ENCODE results near the gene MAPK14. TPM values are rescaled to one million over a fixed set of nuclear protein-coding genes. Genes with fewer than 3 reads are reported as not detected.

Gene MAPK14
- total and polyA plus RNA-seq, 9 of the 15 experiments (the other 6 are each of a cell fraction or from before 2014, with no cell fraction given), result 8.8 to 62.7 (median 35.5) TPM

GRCh38 chr6:36050305-36050704, 22.7 kb downstream of the MAPK14 start:
- CTCF ChIA-PET (ENCODE audit: low intra/inter-chr PET ratio), result no interaction called here
- in situ Hi-C loops (cut with MboI) (no loop called here), intact Hi-C loops (cut with micrococcal nuclease) (no loop called here)
- Histone ChIP-seq H3K36me3 (ENCODE audit: control insufficient read depth, insufficient read depth, low read length) (peaks cover 25% of the 10 kb centered on the region; the same call in 2 of the 3 replicates), H3K79me2 (ENCODE audit: control insufficient read depth, insufficient read depth, low read length) (peaks cover 50% of the 10 kb centered on the region), H3K4me3 (no peak overlapping the region), H3K9ac (ENCODE audit: insufficient read depth in 1 of 2, low read depth in 2 of 2, low read length in 2 of 2) (no peak overlapping the region), H3K9me1 (ENCODE audit: control insufficient read depth, insufficient read depth, low read length) (no peaks in the 10 kb centered on the region), H3K9me3 (replicated peaks; ENCODE audit: control insufficient read depth, insufficient read depth, low read depth, low read length) (no peaks in the 10 kb centered on the region), H3K27ac (ENCODE audit: extremely low read depth, low read depth, low read length) (no peak overlapping the region), H3K27me3 (ENCODE audit: control insufficient read depth in 2 of 2, insufficient read depth in 2 of 2, low read length in 2 of 2) (no peaks in the 10 kb centered on the region), H4K20me1 (replicated peaks; ENCODE audit: control insufficient read depth, insufficient read depth, low read length) (peaks cover 14% of the 10 kb centered on the region; the same call in 1 of the 2 replicates), H3K4me1 (replicated peaks in 1 of 2; ENCODE audit: control insufficient read depth in 2 of 2, insufficient read depth in 2 of 2, low read length in 2 of 2) (peaks cover 0 to 9% of the 10 kb centered on the region in 2 experiments; a peak in 1 of 5 replicates), H3K4me2 (ENCODE audit: insufficient read depth, low read length) (no peak overlapping the region), H2AFZ (ENCODE audit: low read depth, low read length) (no peak overlapping the region)
- no peak for DNase-seq (ENCODE audit: extremely low read depth in 1 of 4, low spot score in 3 of 4)
- 46% methylated on average over 1 of the region's 1 CpG for WGBS (ENCODE audit: insufficient coverage, low coverage, missing lambda C conversion rate)
- POLR2A ChIA-PET, result no interaction called here
- no TSS peak for BruUV-seq (replicated peaks)
- FAIRE-seq, result no peak
- ATAC-seq, result peak; percentile 40; the same call in 1 of the 3 replicates
- TF ChIP-seq BACH1 (tag; IDR thresholded peaks at IDR 0.05) (no peak), MXD1 (CRISPR knock-in tag; IDR thresholded peaks at IDR 0.05; ENCODE audit: borderline replicate concordance, poor library complexity, severe bottlenecking) (no peak), SP2 (IDR thresholded peaks at IDR 0.05; ENCODE audit: extremely low read depth, low read depth, low read length, poor library complexity, severe bottlenecking) (no peak), HNRNPLL (IDR thresholded peaks at IDR 0.05; ENCODE audit: low read depth, low read length, poor library complexity, severe bottlenecking) (no peak), ZNF445 (CRISPR knock-in tag; IDR thresholded peaks at IDR 0.05; ENCODE audit: low read depth) (no peak), ZNF583 (CRISPR knock-in tag; IDR thresholded peaks at IDR 0.05) (no peak), SRSF9 (IDR thresholded peaks at IDR 0.05; ENCODE audit: borderline replicate concordance, low read depth, low read length) (no peak), FOXJ2 (tag; IDR thresholded peaks at IDR 0.05) (no peak), SMARCE1 (IDR thresholded peaks at IDR 0.05) (no peak), NR2C1 (IDR thresholded peaks at IDR 0.05) (no peak), NR2C1 (tag; IDR thresholded peaks at IDR 0.05) (no peak), ELK1 (CRISPR knock-in tag; IDR thresholded peaks at IDR 0.05) (no peak), ADNP (tag; IDR thresholded peaks at IDR 0.05) (no peak), GMEB1 (CRISPR knock-in tag; IDR thresholded peaks at IDR 0.05) (no peak)
- TF ChIP-seq, protein P1, sequence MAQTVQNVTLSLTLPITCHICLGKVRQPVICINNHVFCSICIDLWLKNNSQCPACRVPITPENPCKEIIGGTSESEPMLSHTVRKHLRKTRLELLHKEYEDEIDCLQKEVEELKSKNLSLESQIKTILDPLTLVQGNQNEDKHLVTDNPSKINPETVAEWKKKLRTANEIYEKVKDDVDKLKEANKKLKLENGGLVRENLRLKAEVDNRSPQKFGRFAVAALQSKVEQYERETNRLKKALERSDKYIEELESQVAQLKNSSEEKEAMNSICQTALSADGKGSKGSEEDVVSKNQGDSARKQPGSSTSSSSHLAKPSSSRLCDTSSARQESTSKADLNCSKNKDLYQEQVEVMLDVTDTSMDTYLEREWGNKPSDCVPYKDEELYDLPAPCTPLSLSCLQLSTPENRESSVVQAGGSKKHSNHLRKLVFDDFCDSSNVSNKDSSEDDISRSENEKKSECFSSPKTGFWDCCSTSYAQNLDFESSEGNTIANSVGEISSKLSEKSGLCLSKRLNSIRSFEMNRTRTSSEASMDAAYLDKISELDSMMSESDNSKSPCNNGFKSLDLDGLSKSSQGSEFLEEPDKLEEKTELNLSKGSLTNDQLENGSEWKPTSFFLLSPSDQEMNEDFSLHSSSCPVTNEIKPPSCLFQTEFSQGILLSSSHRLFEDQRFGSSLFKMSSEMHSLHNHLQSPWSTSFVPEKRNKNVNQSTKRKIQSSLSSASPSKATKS (CRISPR knock-in tag; IDR thresholded peaks at IDR 0.05), result no peak
- TF ChIP-seq, protein P2, sequence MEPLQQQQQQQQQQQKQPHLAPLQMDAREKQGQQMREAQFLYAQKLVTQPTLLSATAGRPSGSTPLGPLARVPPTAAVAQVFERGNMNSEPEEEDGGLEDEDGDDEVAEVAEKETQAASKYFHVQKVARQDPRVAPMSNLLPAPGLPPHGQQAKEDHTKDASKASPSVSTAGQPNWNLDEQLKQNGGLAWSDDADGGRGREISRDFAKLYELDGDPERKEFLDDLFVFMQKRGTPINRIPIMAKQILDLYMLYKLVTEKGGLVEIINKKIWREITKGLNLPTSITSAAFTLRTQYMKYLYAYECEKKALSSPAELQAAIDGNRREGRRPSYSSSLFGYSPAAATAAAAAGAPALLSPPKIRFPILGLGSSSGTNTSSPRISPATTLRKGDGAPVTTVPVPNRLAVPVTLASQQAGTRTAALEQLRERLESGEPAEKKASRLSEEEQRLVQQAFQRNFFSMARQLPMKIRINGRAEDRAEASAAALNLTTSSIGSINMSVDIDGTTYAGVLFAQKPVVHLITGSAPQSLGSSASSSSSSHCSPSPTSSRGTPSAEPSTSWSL (CRISPR knock-in tag; IDR thresholded peaks at IDR 0.05; ENCODE audit: borderline replicate concordance), result no peak
